Uterus (tissue), 4 donors: ENCODE measurements around the gene PROX1. TPM values are rescaled to one million over a fixed set of nuclear protein-coding genes. Genes with fewer than 3 reads are reported as not detected.

Experiments
- DNase-seq, 2 donors: peaks; one replicate each; pipeline ENCODE4 v3.0.0-alpha.2; 2019 to 2020
- H3K27ac ChIP-seq, 2 donors: fragments of 200-600 bp; sonication (generic); 1 replicate in 1 of 2; 2 replicates in 1 of 2; pipeline ENCODE4 v1.5.1; 2016 to 2018
- H3K27me3 ChIP-seq, 2 donors: fragments of 200-600 bp; sonication (generic); one replicate each; pipeline ENCODE4 v1.5.1; 2018 to 2019; ENCODE audit warnings: control low read depth in 1 of 2
- H3K36me3 ChIP-seq, 2 donors: fragments of 200-600 bp; sonication (generic); one replicate each; pipeline ENCODE4 v1.5.1; 2019; ENCODE audit warnings: control low read depth in 1 of 2
- H3K4me1 ChIP-seq, 2 donors: fragments of 200-600 bp; sonication (generic); one replicate each; pipeline ENCODE4 v1.5.1; 2018 to 2019; ENCODE audit warnings: control low read depth in 1 of 2
- H3K4me3 ChIP-seq, 2 donors: fragments of 200-600 bp; sonication (generic); 1 replicate in 1 of 2; 2 replicates in 1 of 2; pipeline ENCODE4 v1.5.1; 2018 to 2019; ENCODE audit warnings: mild to moderate bottlenecking in 1 of 2
- H3K9me3 ChIP-seq, 2 donors: fragments of 200-600 bp; sonication (generic); one replicate each; pipeline ENCODE4 v1.5.1; 2019; ENCODE audit warnings: control low read depth in 1 of 2
- CTCF ChIP-seq, 4 experiments: fragments of 200-600 bp in 2 of 4; fragments of 450-650 bp in 2 of 4; sonication (generic) in 2 of 4; IDR thresholded peaks; one replicate each; pipeline ENCODE4 v1.5.1; 2016 to 2019; ENCODE audit warnings: antibody characterized with exemption in 4 of 4, mild to moderate bottlenecking in 2 of 4, moderate library complexity in 1 of 4
- POLR2A ChIP-seq, 2 donors: fragments of 450-650 bp; IDR thresholded peaks; one replicate each; pipeline ENCODE4 v1.6.1; 2016; ENCODE audit warnings: antibody characterized with exemption in 2 of 2, mild to moderate bottlenecking in 1 of 2, moderate library complexity in 1 of 2
- intact Hi-C: fragments of 100-400 bp; cut with DNase I; formaldehyde crosslinking; loops from one replicate; pipeline ENCODE4 v1.15.1; 2023; ENCODE audit warnings: low total_unique reads
- total RNA-seq, 4 donors: library from RNA; depleted of rRNA in 3 of 4; stranded (reverse); fragments of >200 nt in 3 of 4; gene quantifications; one replicate each; pipeline versions ENCODE4 v1.1.0 to v1.2.4, GENCODE V29; 2014 to 2023
- donor health status: DM: yes; HTN: yes; CAD: no.

PROX1 gene
- total RNA-seq, 4 donors from 2014 or later: 3.8 to 7.9 (median 4.1) TPM

- H3K27me3 ChIP-seq: peaks cover 0 to 4% of the 10 kb centered on the region in 2 donors
- no peak for DNase-seq
- TF ChIP-seq CTCF (IDR thresholded peaks at IDR 0.05) (no peak), POLR2A (IDR thresholded peaks at IDR 0.05) (no peak)
- no peak overlapping the region for H3K27ac ChIP-seq
- H3K4me1 ChIP-seq: no peaks in the 10 kb centered on the region
- no peaks in the 10 kb centered on the region for H3K36me3 ChIP-seq
- H3K9me3 ChIP-seq: no peaks in the 10 kb centered on the region
- no peak overlapping the region for H3K4me3 ChIP-seq
- intact Hi-C loops: no loop called here
Observed at GRCh38 chr1:213998785-213999184, 11.0 kb downstream of the PROX1 start.

- peaks cover 0 to 4% of the 10 kb centered on the region in 2 donors for H3K27me3 ChIP-seq
- H3K27ac ChIP-seq: no peak overlapping the region
- H3K4me1 ChIP-seq: no peaks in the 10 kb centered on the region
- no peaks in the 10 kb centered on the region for H3K36me3 ChIP-seq
- intact Hi-C loops: no loop called here
- H3K4me3 ChIP-seq: no peak overlapping the region
- no peak for DNase-seq
- no peaks in the 10 kb centered on the region for H3K9me3 ChIP-seq
- TF ChIP-seq POLR2A (IDR thresholded peaks at IDR 0.05): no peak
- no peak for TF ChIP-seq CTCF (IDR thresholded peaks at IDR 0.05)
Observed at GRCh38 chr1:213999732-214000131, 12.0 kb downstream of the PROX1 start.

- H3K27me3 ChIP-seq: no peaks in the 10 kb centered on the region
- no peak overlapping the region for H3K27ac ChIP-seq
- intact Hi-C loops: no loop called here
- no peaks in the 10 kb centered on the region for H3K36me3 ChIP-seq
- H3K4me3 ChIP-seq: no peak overlapping the region
- no peaks in the 10 kb centered on the region for H3K9me3 ChIP-seq
- no peak for TF ChIP-seq POLR2A (IDR thresholded peaks at IDR 0.05)
- TF ChIP-seq CTCF (IDR thresholded peaks at IDR 0.05): no peak
- no peak for DNase-seq
- H3K4me1 ChIP-seq: no peaks in the 10 kb centered on the region
Observed at GRCh38 chr1:214002060-214002459, 14.3 kb downstream of the PROX1 start.

- H3K9me3 ChIP-seq: no peaks in the 10 kb centered on the region
- H3K4me3 ChIP-seq: no peak overlapping the region
- no peaks in the 10 kb centered on the region for H3K4me1 ChIP-seq
- TF ChIP-seq CTCF (IDR thresholded peaks at IDR 0.05) (no peak), POLR2A (IDR thresholded peaks at IDR 0.05) (no peak)
- intact Hi-C loops: no loop called here
- no peak for DNase-seq
- H3K36me3 ChIP-seq: no peaks in the 10 kb centered on the region
- H3K27me3 ChIP-seq: no peaks in the 10 kb centered on the region
- no peak overlapping the region for H3K27ac ChIP-seq
Observed at GRCh38 chr1:214002472-214002871, 14.7 kb downstream of the PROX1 start.

- TF ChIP-seq POLR2A (IDR thresholded peaks at IDR 0.05): no peak
- TF ChIP-seq CTCF (IDR thresholded peaks at IDR 0.05): no peak
- DNase-seq: no peak
- H3K27ac ChIP-seq: no peak overlapping the region
- no peaks in the 10 kb centered on the region for H3K36me3 ChIP-seq
- no peaks in the 10 kb centered on the region for H3K27me3 ChIP-seq
- intact Hi-C loops: no loop called here
- H3K9me3 ChIP-seq: no peaks in the 10 kb centered on the region
- no peaks in the 10 kb centered on the region for H3K4me1 ChIP-seq
- no peak overlapping the region for H3K4me3 ChIP-seq
Observed at GRCh38 chr1:214003233-214003632, 15.5 kb downstream of the PROX1 start.
